GM20000 (cell line): ENCODE data around the gene ADRB2.

ENCODE experiments used
- DNase-seq: peaks from one replicate; pipeline ENCODE4 v3.0.0; 2012; ENCODE audit warnings: low spot score
- TF ChIP-seq, protein P1 (sequence below): IDR thresholded peaks from 2 replicates; pipeline ENCODE4 v1.5.1; 2012; ENCODE audit warnings: mild to moderate bottlenecking, control low read depth; ENCODE audit errors: extremely low read depth, missing control alignments

ADRB2 gene

DNA sequence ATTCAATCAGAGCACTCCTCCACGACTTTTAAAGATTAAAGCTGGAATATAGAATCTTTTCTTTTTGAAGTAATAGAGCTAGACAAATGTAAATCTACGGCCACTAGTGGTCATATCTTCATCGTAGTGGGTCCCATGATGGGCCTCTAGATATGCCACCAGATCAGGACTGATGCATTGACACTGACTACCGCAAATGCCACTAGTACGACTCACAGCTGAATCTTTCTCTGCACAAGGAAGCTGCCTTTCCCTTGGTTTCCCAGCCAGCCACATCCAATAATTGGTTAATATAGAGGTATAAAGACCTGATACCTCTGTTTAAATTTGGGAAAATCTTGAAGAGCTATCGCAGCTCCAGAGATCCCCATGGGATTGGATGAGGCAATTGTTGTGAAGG is 37.8 kb upstream of the ADRB2 start:
- DNase-seq, result no peak
- TF ChIP-seq, protein P1, sequence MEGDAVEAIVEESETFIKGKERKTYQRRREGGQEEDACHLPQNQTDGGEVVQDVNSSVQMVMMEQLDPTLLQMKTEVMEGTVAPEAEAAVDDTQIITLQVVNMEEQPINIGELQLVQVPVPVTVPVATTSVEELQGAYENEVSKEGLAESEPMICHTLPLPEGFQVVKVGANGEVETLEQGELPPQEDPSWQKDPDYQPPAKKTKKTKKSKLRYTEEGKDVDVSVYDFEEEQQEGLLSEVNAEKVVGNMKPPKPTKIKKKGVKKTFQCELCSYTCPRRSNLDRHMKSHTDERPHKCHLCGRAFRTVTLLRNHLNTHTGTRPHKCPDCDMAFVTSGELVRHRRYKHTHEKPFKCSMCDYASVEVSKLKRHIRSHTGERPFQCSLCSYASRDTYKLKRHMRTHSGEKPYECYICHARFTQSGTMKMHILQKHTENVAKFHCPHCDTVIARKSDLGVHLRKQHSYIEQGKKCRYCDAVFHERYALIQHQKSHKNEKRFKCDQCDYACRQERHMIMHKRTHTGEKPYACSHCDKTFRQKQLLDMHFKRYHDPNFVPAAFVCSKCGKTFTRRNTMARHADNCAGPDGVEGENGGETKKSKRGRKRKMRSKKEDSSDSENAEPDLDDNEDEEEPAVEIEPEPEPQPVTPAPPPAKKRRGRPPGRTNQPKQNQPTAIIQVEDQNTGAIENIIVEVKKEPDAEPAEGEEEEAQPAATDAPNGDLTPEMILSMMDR, result no peak

- DNase-seq, result no peak
- TF ChIP-seq, protein P1, result no peak
Observed at GRCh38 chr5:148790545-148791333, 35.7 kb upstream of the ADRB2 start.

DNA sequence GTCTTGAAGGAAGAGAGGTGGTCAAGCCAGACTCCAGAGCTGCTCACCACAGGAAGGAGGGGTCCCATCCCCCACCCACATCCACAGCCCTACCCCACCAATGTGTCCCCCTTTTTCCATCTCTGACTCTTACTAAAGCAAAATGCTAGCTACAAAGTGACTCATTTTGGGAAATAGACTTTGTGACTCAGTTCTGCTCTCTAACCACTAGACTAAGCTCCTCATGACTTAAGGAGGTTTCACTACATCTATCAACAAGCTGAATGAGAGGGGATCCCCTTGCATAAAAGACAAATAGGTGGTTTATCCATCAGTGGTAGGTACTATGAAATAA is 35.1 kb upstream of the ADRB2 start:
- DNase-seq, result peak; percentile 39
- TF ChIP-seq, protein P1, result no peak

GRCh38 chr5:148791696-148792095 is 34.7 kb upstream of the ADRB2 start:
- DNase-seq, result no peak
- TF ChIP-seq, protein P1, result no peak

GRCh38 chr5:148792744-148793143 is 33.7 kb upstream of the ADRB2 start:
- no peak for DNase-seq
- TF ChIP-seq, protein P1, result no peak

GRCh38 chr5:148793261-148793660 is 33.1 kb upstream of the ADRB2 start:
- TF ChIP-seq, protein P1, result no peak
- no peak for DNase-seq

DNA sequence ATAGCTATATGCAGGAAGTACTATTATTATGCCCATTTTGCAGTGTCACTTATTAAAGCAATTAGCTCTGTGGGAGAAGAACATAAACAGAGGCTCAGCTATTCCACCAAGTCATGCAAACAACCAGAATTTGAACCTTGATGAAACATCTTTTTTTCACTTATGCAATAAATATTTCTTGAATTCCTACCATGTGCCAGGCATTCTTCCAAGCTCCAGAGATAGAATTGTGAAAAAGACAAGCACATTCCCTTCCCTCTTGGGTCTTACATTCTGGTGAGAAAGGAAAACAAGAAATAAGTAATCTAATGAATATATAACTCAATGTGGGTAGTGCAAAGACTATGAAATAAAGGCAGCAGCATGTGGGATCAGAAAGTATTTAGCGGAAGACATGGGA is 32.1 kb upstream of the ADRB2 start:
- TF ChIP-seq, protein P1, result no peak
- DNase-seq, result no peak
